ENCODE data around the gene MXRA7. TPM values are rescaled to one million over a fixed set of nuclear protein-coding genes. Genes with fewer than 3 reads are reported as not detected.

The MXRA7 gene
- total and polyA plus RNA-seq, 2 donors (not counting 1 experiment from before 2014, with no cell fraction given) = 5.5 to 16.1 TPM

GRCh38 chr17:76716146-76716838 lies 5.5 kb upstream of the MXRA7 start:
- H3K79me2 ChIP-seq (ENCODE audit: control insufficient read depth, insufficient read depth, low read length) = peaks cover 10% of the 10 kb centered on the region
- H3K36me3 ChIP-seq (replicated peaks in 1 of 2; ENCODE audit: control extremely low read depth in 1 of 2, control insufficient read depth in 1 of 2, extremely low read depth in 1 of 2, insufficient read depth in 2 of 2, low read length in 1 of 2) = peaks cover 20 to 57% of the 10 kb centered on the region in 2 experiments
- no peaks in the 10 kb centered on the region for H3K27me3 Mint-ChIP-seq
- H2AFZ ChIP-seq (ENCODE audit: insufficient read depth, low read depth, low read length, poor library complexity, severe bottlenecking) = no peak overlapping the region
- intact Hi-C loops (cut with micrococcal nuclease) = no loop called here
- H3K9me3 ChIP-seq (ENCODE audit: control extremely low read depth in 1 of 3, control insufficient read depth in 2 of 3, insufficient read depth in 1 of 3, low read length in 2 of 3) = no peaks in the 10 kb centered on the region
- peaks cover 16 to 24% of the 10 kb centered on the region in 2 donors for H3K4me1 ChIP-seq (ENCODE audit: control insufficient read depth in 2 of 2, insufficient read depth in 2 of 2, low read length in 2 of 2)
- peaks cover 16% of the 10 kb centered on the region for H4K20me1 ChIP-seq (ENCODE audit: control insufficient read depth, insufficient read depth, low read length, poor library complexity, severe bottlenecking)
- TF ChIP-seq EZH2 (IDR thresholded peaks at IDR 0.05; ENCODE audit: borderline replicate concordance, insufficient read depth, low read depth, low read length, poor library complexity, severe bottlenecking) (no peak), CTCF (IDR thresholded peaks at IDR 0.05) (no peak)
- no peak overlapping the region for H3K4me3 Mint-ChIP-seq
- H3K4me2 ChIP-seq (replicated peaks; ENCODE audit: low read depth, low read length, poor library complexity, severe bottlenecking) = no peak overlapping the region
- WGBS (ENCODE audit: insufficient coverage) = 87% methylated on average over 7 of the region's 13 CpGs
- ATAC-seq (ENCODE audit: low read depth) = no peak
- peak overlapping the region; percentile 46 to 72 for H3K27ac ChIP-seq (ENCODE audit: low read length in 2 of 2)
- H3K27ac Mint-ChIP-seq = peak overlapping the region; percentile 64
- H3K27me3 ChIP-seq (replicated peaks in 1 of 4; ENCODE audit: control extremely low read depth in 1 of 4, control insufficient read depth in 3 of 4, insufficient read depth in 4 of 4, low read length in 3 of 4) = no peaks in the 10 kb centered on the region
- no peak overlapping the region for H3K9ac ChIP-seq (ENCODE audit: low read length)
- ChIA-PET CTCF (interaction anchor here (0.6 to 7.4 kb wide), 8 partner anchors 9 to 193 kb away, joined by 3 to 40 read pairs (median 3); no protein-coding TSS in a partner anchor), POLR2A (no interaction called here)
- peak; percentile 41 for DNase-seq
- H3K9me3 Mint-ChIP-seq (ENCODE audit: insufficient read depth) = no peaks in the 10 kb centered on the region
- H3K4me3 ChIP-seq (ENCODE audit: control extremely low read depth in 1 of 5, extremely low read depth in 1 of 5, insufficient read depth in 1 of 5, low read depth in 2 of 5, low read length in 4 of 5) = no peak overlapping the region
- H3K4me1 Mint-ChIP-seq = peaks cover 22% of the 10 kb centered on the region

- Mint-ChIP-seq H3K27ac (peak overlapping the region; percentile 21), H3K27me3 (no peaks in the 10 kb centered on the region), H3K9me3 (ENCODE audit: insufficient read depth) (no peaks in the 10 kb centered on the region), H3K4me3 (peak overlapping the region; percentile 23), H3K4me1 (peaks cover 25% of the 10 kb centered on the region)
- Histone ChIP-seq H3K27ac (ENCODE audit: low read length in 2 of 2) (peak overlapping the region; percentile 46 to 72), H3K79me2 (ENCODE audit: control insufficient read depth, insufficient read depth, low read length) (peaks cover 10% of the 10 kb centered on the region), H3K9ac (ENCODE audit: low read length) (peak overlapping the region; percentile 8), H3K4me1 (ENCODE audit: control insufficient read depth in 2 of 2, insufficient read depth in 2 of 2, low read length in 2 of 2) (peaks cover 19 to 28% of the 10 kb centered on the region in 2 donors), H3K36me3 (replicated peaks in 1 of 2; ENCODE audit: control extremely low read depth in 1 of 2, control insufficient read depth in 1 of 2, extremely low read depth in 1 of 2, insufficient read depth in 2 of 2, low read length in 1 of 2) (peaks cover 16 to 50% of the 10 kb centered on the region in 2 experiments), H3K4me2 (replicated peaks; ENCODE audit: low read depth, low read length, poor library complexity, severe bottlenecking) (peak overlapping the region; percentile 64), H3K9me3 (ENCODE audit: control extremely low read depth in 1 of 3, control insufficient read depth in 2 of 3, insufficient read depth in 1 of 3, low read length in 2 of 3) (no peaks in the 10 kb centered on the region), H3K27me3 (replicated peaks in 1 of 4; ENCODE audit: control extremely low read depth in 1 of 4, control insufficient read depth in 3 of 4, insufficient read depth in 4 of 4, low read length in 3 of 4) (no peaks in the 10 kb centered on the region), H4K20me1 (ENCODE audit: control insufficient read depth, insufficient read depth, low read length, poor library complexity, severe bottlenecking) (peaks cover 16% of the 10 kb centered on the region), H3K4me3 (ENCODE audit: control extremely low read depth in 1 of 5, extremely low read depth in 1 of 5, insufficient read depth in 1 of 5, low read depth in 2 of 5, low read length in 4 of 5) (no peak overlapping the region), H2AFZ (ENCODE audit: insufficient read depth, low read depth, low read length, poor library complexity, severe bottlenecking) (no peak overlapping the region)
- TF ChIP-seq EZH2 (IDR thresholded peaks at IDR 0.05; ENCODE audit: borderline replicate concordance, insufficient read depth, low read depth, low read length, poor library complexity, severe bottlenecking) (no peak), CTCF (IDR thresholded peaks at IDR 0.05) (no peak)
- ChIA-PET CTCF (interaction anchor here (1.0 to 7.4 kb wide), 7 partner anchors 10 to 192 kb away, joined by 3 to 56 read pairs (median 23); partner anchors contain the start of genes JMJD6 and METTL23), POLR2A (no interaction called here)
- DNase-seq = no peak
- no peak for ATAC-seq (ENCODE audit: low read depth)
- intact Hi-C loops (cut with micrococcal nuclease) = loop anchor here (1.0 to 2.0 kb wide), 2 partner anchors 11 to 193 kb away; partner anchors contain the start of genes JMJD6 and METTL23
- WGBS (ENCODE audit: insufficient coverage) = 83% methylated on average over 2 of the region's 2 CpGs
Observed at GRCh38 chr17:76715496-76715830, 4.7 kb upstream of the MXRA7 start.

Data from B cell (primary cell).